ENCODE results near the gene LRRC4C.

DNA sequence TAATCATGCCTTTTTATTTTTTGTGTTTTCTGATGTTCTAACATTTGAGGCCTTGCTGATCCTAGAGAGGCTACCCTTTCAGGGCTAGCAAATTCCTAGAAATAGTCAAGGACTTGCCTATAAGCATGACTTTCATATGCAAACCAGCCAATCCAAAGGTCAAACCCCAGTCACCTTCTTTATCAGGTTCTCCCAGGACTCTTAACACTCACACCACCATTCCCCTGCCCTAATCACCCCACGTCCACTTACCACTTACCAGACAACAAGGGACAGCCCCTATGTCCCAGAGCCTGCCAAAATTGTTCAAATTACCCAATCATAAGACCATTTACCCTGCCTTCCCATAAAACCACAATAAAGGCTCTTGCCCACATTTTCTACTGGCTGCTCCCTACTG is 1339.8 kb downstream of the LRRC4C start:
- TF ChIP-seq, protein P1, sequence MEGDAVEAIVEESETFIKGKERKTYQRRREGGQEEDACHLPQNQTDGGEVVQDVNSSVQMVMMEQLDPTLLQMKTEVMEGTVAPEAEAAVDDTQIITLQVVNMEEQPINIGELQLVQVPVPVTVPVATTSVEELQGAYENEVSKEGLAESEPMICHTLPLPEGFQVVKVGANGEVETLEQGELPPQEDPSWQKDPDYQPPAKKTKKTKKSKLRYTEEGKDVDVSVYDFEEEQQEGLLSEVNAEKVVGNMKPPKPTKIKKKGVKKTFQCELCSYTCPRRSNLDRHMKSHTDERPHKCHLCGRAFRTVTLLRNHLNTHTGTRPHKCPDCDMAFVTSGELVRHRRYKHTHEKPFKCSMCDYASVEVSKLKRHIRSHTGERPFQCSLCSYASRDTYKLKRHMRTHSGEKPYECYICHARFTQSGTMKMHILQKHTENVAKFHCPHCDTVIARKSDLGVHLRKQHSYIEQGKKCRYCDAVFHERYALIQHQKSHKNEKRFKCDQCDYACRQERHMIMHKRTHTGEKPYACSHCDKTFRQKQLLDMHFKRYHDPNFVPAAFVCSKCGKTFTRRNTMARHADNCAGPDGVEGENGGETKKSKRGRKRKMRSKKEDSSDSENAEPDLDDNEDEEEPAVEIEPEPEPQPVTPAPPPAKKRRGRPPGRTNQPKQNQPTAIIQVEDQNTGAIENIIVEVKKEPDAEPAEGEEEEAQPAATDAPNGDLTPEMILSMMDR (IDR thresholded peaks at IDR 0.05), result no peak
- TF ChIP-seq POLR2A (IDR thresholded peaks at IDR 0.05), result no peak
